ENCODE results near the gene CDH4. TPM values are rescaled to one million over a fixed set of nuclear protein-coding genes. Genes with fewer than 3 reads are reported as not detected.

Gene CDH4
- total and polyA plus RNA-seq, 2 donors from 2014 or later, result 1.1 TPM; not detected in 1

DNA sequence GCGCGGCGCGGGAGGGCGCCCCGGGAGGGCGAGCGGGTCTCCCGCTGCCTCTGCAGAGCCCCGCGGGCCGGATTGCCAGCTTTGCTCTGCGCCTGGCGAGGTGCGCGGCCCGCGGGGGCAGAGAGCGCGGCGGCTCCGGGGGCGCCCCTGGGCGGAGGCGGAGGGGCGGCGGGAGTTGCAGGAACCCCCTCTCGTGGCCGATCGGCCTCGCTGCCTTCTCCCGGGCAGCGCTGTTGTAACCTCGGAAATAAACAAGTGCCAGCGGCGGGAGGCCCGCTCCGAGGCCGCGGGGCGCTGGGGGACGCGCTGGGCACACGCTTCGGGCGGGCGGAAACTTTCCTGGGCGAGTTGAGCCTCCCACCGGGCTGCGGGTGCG, 1.2 kb downstream of the CDH4 start:
- H3K36me3 ChIP-seq (ENCODE audit: control insufficient read depth in 2 of 3, insufficient read depth in 3 of 3, low read length in 3 of 3), result no peaks in the 10 kb centered on the region
- FAIRE-seq (no peak), DNase-seq (peak in 3 of 5 donors; percentile 52 to 62 (median 55))
- H3K27ac ChIP-seq (ENCODE audit: low read depth in 2 of 2, low read length in 2 of 2), result no peak overlapping the region
- H3K4me3 ChIP-seq (ENCODE audit: low read length in 3 of 3), result no peak overlapping the region
- H3K9me3 ChIP-seq (ENCODE audit: control insufficient read depth in 2 of 3, insufficient read depth in 1 of 3, low read length in 3 of 3), result no peaks in the 10 kb centered on the region
- peaks cover 15% of the 10 kb centered on the region for H3K27me3 ChIP-seq (ENCODE audit: control insufficient read depth, insufficient read depth, low read length)
- H3K4me1 ChIP-seq (ENCODE audit: control insufficient read depth in 2 of 3, insufficient read depth in 2 of 3, low read depth in 1 of 3, low read length in 3 of 3), result peaks cover 0 to 2% (median 0%) of the 10 kb centered on the region in 3 donors
- TF ChIP-seq, protein P1, sequence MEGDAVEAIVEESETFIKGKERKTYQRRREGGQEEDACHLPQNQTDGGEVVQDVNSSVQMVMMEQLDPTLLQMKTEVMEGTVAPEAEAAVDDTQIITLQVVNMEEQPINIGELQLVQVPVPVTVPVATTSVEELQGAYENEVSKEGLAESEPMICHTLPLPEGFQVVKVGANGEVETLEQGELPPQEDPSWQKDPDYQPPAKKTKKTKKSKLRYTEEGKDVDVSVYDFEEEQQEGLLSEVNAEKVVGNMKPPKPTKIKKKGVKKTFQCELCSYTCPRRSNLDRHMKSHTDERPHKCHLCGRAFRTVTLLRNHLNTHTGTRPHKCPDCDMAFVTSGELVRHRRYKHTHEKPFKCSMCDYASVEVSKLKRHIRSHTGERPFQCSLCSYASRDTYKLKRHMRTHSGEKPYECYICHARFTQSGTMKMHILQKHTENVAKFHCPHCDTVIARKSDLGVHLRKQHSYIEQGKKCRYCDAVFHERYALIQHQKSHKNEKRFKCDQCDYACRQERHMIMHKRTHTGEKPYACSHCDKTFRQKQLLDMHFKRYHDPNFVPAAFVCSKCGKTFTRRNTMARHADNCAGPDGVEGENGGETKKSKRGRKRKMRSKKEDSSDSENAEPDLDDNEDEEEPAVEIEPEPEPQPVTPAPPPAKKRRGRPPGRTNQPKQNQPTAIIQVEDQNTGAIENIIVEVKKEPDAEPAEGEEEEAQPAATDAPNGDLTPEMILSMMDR (IDR thresholded peaks at IDR 0.05; ENCODE audit: borderline replicate concordance, extremely low read depth, insufficient read depth), result no peak
- intact Hi-C loops (cut with DNase I), result no loop called here
- H3K9ac ChIP-seq (ENCODE audit: low read length in 3 of 3), result no peak overlapping the region

DNA sequence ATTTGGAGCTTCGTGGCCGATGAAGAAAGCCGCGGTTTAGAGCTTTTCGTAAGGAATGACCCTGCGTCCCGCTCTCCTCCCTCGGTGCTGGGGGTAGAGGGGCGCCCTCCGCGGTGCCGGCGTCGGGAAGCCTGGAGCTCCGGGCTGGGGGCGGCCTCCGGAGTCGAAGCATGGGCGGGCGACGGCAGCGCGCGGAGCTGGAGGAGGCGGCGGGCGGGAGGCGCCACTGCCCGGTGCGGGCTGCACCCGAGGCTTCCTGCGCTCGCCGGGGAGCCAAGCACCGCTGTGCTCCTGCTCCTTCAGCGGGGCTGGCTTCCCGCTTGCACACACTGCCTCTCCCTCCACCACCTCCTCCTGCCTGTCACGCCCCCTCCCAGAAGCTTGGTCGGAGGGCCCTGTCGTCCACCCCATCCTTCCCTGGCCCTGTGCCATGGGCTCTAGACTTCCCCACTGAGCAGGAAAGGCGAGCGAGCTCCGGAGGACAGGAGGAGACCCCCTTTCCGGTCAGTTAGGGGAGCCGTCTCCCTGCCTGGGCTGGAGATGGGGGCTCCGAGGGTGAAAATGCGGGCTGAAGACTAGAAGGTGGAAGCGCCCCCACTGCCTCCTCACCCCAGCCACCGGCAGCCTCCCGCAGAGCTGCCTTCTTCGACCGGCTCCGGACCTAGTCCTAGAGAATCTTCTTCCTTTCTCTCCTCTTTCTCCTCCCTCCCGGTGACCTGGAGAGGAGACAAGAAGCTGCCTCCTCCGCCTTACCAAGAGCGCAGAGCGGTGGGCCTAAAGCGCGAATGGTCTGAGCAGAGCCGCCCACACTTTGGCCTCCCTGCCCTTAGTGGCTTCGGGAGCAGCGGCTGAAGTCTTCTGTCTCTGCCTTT, 1.8 kb downstream of the CDH4 start:
- FAIRE-seq, result no peak
- no peaks in the 10 kb centered on the region for H3K36me3 ChIP-seq (ENCODE audit: control insufficient read depth in 2 of 3, insufficient read depth in 3 of 3, low read length in 3 of 3)
- intact Hi-C loops (cut with DNase I), result no loop called here
- DNase-seq, result peak in 4 of 5 donors; percentile 31 to 69 (median 54)
- no peak overlapping the region for H3K4me3 ChIP-seq (ENCODE audit: low read length in 3 of 3)
- TF ChIP-seq, protein P1 (IDR thresholded peaks at IDR 0.05; ENCODE audit: borderline replicate concordance, extremely low read depth, insufficient read depth), result no peak
- peaks cover 0 to 2% (median 0%) of the 10 kb centered on the region in 3 donors for H3K4me1 ChIP-seq (ENCODE audit: control insufficient read depth in 2 of 3, insufficient read depth in 2 of 3, low read depth in 1 of 3, low read length in 3 of 3)
- H3K27ac ChIP-seq (ENCODE audit: low read depth in 2 of 2, low read length in 2 of 2), result no peak overlapping the region
- no peak overlapping the region for H3K9ac ChIP-seq (ENCODE audit: low read length in 3 of 3)
- H3K9me3 ChIP-seq (ENCODE audit: control insufficient read depth in 2 of 3, insufficient read depth in 1 of 3, low read length in 3 of 3), result no peaks in the 10 kb centered on the region
- H3K27me3 ChIP-seq (ENCODE audit: control insufficient read depth, insufficient read depth, low read length), result peaks cover 14% of the 10 kb centered on the region

DNA sequence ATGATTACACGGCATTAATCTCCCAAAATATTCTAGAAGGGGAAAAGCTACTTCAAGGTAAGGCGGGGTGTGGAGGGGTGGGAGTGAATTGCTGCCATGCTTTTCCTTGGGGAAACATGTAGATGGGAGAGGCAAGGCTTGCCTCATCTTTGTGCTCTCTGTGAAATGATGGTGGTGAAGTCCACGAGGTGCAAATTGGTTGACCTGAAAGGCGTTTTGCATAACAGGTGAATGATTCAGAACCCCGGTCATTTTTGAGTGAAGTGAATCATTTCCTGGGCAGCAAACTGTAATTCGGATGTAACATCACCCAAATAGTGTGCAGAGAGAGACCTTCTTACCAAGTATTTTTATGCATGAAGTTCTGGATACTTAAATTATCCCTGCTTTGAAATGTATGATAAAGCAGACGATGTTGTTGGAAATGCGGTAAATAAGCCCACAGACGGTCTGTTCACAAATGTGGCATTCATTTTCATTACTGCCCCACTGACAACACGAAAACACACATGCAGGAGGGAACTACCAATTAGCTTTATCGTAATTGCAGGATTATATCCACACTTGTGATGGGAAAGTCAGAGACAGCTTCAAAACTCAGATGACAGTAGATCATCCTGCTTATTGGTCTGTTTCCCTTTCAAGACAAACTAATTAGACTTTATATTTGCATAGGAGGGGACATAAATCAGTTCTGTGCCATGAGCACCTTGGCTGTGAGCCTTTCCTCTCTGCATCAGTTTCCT, 3.0 kb downstream of the CDH4 start:
- intact Hi-C loops (cut with DNase I), result no loop called here
- H3K27me3 ChIP-seq (ENCODE audit: control insufficient read depth, insufficient read depth, low read length), result peaks cover 14% of the 10 kb centered on the region
- FAIRE-seq (no peak), DNase-seq (no peak)
- H3K4me1 ChIP-seq (ENCODE audit: control insufficient read depth in 2 of 3, insufficient read depth in 2 of 3, low read depth in 1 of 3, low read length in 3 of 3), result peaks cover 0 to 2% (median 0%) of the 10 kb centered on the region in 3 donors
- no peaks in the 10 kb centered on the region for H3K36me3 ChIP-seq (ENCODE audit: control insufficient read depth in 2 of 3, insufficient read depth in 3 of 3, low read length in 3 of 3)
- no peaks in the 10 kb centered on the region for H3K9me3 ChIP-seq (ENCODE audit: control insufficient read depth in 2 of 3, insufficient read depth in 1 of 3, low read length in 3 of 3)
- TF ChIP-seq, protein P1 (IDR thresholded peaks at IDR 0.05; ENCODE audit: borderline replicate concordance, extremely low read depth, insufficient read depth), result no peak
- H3K4me3 ChIP-seq (ENCODE audit: low read length in 3 of 3), result no peak overlapping the region
- H3K27ac ChIP-seq (ENCODE audit: low read depth in 2 of 2, low read length in 2 of 2), result no peak overlapping the region
- H3K9ac ChIP-seq (ENCODE audit: low read length in 3 of 3), result no peak overlapping the region

Data from kidney (tissue), 14 donors.